ENCODE data around the gene NOD1.

- TF ChIP-seq POLR2A (IDR thresholded peaks at IDR 0.05) (no peak), CTCF (IDR thresholded peaks at IDR 0.05) (no peak)
These were observed 45.1 kb downstream of the NOD1 start for GRCh38 chr7:30433506-30433905.

Measured in tibial nerve (tissue), 3 donors.